Measurements from ENCODE around the gene EDDM3A. TPM values are rescaled to one million over a fixed set of nuclear protein-coding genes. Genes with fewer than 3 reads are reported as not detected.
A peak's percentile ranks its signal among the peaks of the same experiment; 100 is the strongest.

EDDM3A gene
- total RNA-seq, 2 experiments from 2014 or later, result not detected

DNA sequence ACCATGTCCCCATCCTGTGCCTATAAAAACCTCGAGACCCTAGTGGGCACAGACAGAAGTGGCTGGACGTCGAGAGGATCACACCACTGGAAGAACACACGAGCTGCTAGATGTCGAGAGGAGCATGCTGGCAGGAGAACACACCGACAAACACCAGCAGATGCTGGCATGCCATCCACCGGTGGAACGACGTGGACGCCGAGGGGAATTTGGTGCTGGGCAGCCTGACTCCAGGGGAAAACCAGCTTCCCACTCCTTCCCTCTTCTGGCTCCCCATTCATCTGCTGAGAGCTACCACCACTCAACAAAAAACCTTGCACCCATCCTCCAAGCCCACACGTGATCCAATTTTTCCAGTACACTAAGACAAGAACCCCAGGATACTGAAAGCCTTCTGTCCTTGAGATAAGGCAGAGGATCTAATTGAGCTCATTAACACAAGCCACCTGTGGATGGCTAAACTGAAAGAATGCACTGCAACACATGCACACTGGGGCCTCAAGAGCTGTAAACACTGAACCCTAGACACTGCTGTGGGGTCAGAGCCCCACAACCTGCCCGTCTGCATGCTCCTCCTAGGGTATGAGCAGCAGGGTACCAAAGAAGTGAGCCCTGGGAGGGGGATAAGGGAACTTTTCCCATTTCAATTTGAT lies 44.9 kb downstream of the EDDM3A start:
- intact Hi-C loops (cut with DNase I, micrococcal nuclease), result no loop called here
- CTCF ChIA-PET, result interaction anchor here (0.5 to 0.8 kb wide), 2 partner anchors 141 to 208 kb away, joined by 4 read pairs; partner anchors contain the start of gene SLC39A2
- POLR2A ChIA-PET, result no interaction called here
- Mint-ChIP-seq H3K27ac (no peak overlapping the region), H3K36me3 (ENCODE audit: low read depth) (no peaks in the 10 kb centered on the region), H3K9me3 (ENCODE audit: low read depth) (no peaks in the 10 kb centered on the region), H3K4me3 (no peak overlapping the region), H3K27me3 (no peaks in the 10 kb centered on the region), H3K4me1 (no peaks in the 10 kb centered on the region)
- ATAC-seq, result no peak
- no peak for DNase-seq

DNA sequence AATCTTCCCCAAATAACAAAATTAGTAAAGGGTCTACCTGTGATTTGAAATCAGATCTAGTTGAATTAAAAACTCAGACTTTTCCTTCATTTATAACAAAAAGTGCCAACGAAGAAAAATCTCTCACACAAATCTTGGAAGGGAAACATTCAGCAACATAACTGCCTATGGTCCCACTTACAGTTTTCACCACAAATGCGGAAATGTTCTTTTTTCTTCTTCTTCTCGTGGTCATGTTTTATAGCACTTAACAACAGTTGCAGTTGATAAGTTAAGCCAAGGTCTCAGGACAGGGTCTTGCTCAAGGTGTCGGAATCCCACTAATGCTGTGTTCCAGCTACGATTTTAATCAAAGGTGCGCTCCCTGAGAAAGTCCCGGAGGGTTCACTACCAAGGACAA lies 45.5 kb downstream of the EDDM3A start:
- Mint-ChIP-seq H3K9me3 (ENCODE audit: low read depth) (no peaks in the 10 kb centered on the region), H3K27me3 (no peaks in the 10 kb centered on the region), H3K27ac (no peak overlapping the region), H3K36me3 (ENCODE audit: low read depth) (no peaks in the 10 kb centered on the region), H3K4me1 (no peaks in the 10 kb centered on the region), H3K4me3 (no peak overlapping the region)
- POLR2A ChIA-PET, result no interaction called here
- intact Hi-C loops (cut with DNase I, micrococcal nuclease), result no loop called here
- no peak for DNase-seq
- CTCF ChIA-PET, result no interaction called here
- ATAC-seq, result no peak

DNA sequence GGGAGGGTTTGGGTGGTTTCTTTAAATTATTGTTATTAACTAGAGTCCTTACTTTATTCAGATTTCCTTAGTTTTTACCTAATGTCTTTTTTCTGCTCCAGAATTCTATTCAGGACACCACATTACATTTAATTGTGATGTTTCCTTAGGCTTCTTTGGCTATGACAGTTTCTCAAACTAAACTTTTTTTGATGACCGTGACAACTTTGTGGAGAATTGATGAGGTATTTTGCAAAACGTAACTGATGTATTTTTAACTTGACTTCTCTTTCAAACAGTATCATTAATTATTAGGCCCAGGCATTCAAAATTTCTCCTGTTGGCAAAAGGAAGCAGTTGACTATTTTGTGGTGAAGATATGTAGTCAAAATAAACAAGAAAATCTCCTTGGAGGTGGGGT lies 45.9 kb downstream of the EDDM3A start:
- ATAC-seq, result no peak
- CTCF ChIA-PET, result no interaction called here
- no peak overlapping the region for H3K4me3 Mint-ChIP-seq
- no peaks in the 10 kb centered on the region for H3K27me3 Mint-ChIP-seq
- no peaks in the 10 kb centered on the region for H3K36me3 Mint-ChIP-seq (ENCODE audit: low read depth)
- intact Hi-C loops (cut with DNase I, micrococcal nuclease), result no loop called here
- H3K27ac Mint-ChIP-seq, result no peak overlapping the region
- POLR2A ChIA-PET, result no interaction called here
- H3K4me1 Mint-ChIP-seq, result no peaks in the 10 kb centered on the region
- DNase-seq, result no peak
- H3K9me3 Mint-ChIP-seq (ENCODE audit: low read depth), result no peaks in the 10 kb centered on the region

DNA sequence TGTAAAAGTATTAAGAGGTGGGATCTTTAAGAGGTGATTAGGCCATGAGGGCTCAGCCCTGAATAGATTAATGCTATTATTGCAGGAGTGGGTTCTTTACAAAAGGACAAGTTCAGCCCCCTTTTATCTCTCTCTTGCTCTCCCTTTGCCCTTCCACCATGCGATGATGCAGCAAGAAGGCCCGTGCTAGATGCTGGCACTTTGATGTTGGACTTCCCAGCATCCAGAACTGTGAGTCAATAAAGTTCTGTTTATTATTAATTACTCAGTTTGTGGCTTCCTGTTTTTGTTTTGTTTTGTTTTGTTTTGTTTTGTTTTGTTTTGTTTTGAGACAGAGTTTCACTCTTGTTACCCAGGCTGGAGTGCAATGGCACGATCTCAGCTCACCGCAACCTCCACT lies 46.9 kb downstream of the EDDM3A start:
- ChIA-PET POLR2A (interaction anchor here (0.6 kb wide), 1 partner anchor 88 kb away, joined by 3 read pairs; no protein-coding TSS in a partner anchor), CTCF (no interaction called here)
- H3K27me3 Mint-ChIP-seq, result no peaks in the 10 kb centered on the region
- DNase-seq (no peak), ATAC-seq (no peak)
- no peaks in the 10 kb centered on the region for H3K4me1 Mint-ChIP-seq
- no peak overlapping the region for H3K4me3 Mint-ChIP-seq
- H3K36me3 Mint-ChIP-seq (ENCODE audit: low read depth), result no peaks in the 10 kb centered on the region
- intact Hi-C loops (cut with DNase I, micrococcal nuclease), result no loop called here
- H3K27ac Mint-ChIP-seq, result no peak overlapping the region
- no peaks in the 10 kb centered on the region for H3K9me3 Mint-ChIP-seq (ENCODE audit: low read depth)

DNA sequence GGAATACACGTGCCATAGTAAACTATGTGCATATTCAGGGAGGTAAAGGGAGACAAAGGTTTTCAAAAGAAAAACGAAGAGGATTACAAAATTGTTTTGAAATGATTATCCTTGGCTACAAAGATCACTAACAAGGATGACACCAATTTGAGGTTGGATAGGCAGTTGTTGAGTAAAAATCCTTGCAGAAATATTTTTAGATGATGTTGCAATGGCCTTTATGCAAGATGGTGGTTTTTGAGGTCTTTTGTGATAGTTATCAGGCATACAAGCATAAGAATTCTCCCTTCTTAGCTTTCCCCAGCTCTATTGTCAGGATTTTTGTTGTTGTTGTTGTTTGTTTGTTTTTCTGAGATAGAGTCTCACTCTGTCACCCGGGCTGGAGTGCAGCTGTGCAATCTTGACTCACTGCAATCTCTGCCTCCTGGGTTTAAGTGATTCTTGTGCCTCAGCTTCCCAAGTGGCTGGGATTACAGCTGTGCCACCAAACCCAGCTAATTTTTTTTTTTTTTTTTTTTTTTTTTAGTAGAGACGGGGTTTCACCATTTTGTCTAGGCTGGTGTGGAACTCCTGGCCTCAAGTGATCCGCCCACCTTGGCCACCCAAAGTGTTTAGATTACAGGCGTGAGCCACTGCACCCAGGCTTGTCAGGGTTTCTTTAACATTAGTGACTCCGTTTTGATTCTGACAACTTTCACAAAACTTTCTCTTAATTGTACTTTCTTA lies 49.1 kb downstream of the EDDM3A start:
- Mint-ChIP-seq H3K4me1 (peaks cover 5% of the 10 kb centered on the region), H3K27me3 (no peaks in the 10 kb centered on the region), H3K27ac (no peak overlapping the region), H3K4me3 (no peak overlapping the region), H3K36me3 (ENCODE audit: low read depth) (no peaks in the 10 kb centered on the region), H3K9me3 (ENCODE audit: low read depth) (no peaks in the 10 kb centered on the region)
- ChIA-PET CTCF (interaction anchor here (0.6 to 1.8 kb wide), 2 partner anchors 37 to 80 kb away, joined by 3 to 4 read pairs; no protein-coding TSS in a partner anchor), POLR2A (no interaction called here)
- intact Hi-C loops (cut with DNase I, micrococcal nuclease), result no loop called here
- ATAC-seq (no peak), DNase-seq (no peak)

DNA sequence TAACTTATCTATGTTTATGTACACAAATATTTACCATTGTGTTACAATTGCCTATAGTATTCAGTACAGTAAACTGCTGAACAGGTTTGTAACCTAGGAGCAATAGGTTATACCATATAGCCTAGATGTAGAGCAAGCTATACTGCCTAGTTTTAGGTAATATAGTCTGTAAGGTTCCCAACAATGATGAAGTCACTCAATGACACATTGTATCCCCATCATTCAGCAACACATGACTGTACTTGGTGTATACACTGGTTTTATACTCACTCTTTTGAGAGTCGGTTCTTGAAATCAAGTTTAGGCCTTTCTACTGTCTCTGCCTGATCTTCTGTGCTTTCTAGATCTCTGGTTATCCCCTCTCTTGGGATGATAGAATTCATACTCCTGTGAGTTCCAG lies 51.5 kb downstream of the EDDM3A start:
- ATAC-seq (peak; percentile 61), DNase-seq (no peak)
- CTCF ChIA-PET, result interaction anchor here (1.3 kb wide), 1 partner anchor 174 kb away, joined by 4 read pairs; no protein-coding TSS in a partner anchor
- Mint-ChIP-seq H3K27ac (no peak overlapping the region), H3K27me3 (no peaks in the 10 kb centered on the region), H3K4me3 (no peak overlapping the region), H3K36me3 (ENCODE audit: low read depth) (no peaks in the 10 kb centered on the region), H3K4me1 (peaks cover 5% of the 10 kb centered on the region), H3K9me3 (ENCODE audit: low read depth) (no peaks in the 10 kb centered on the region)
- POLR2A ChIA-PET, result no interaction called here
- intact Hi-C loops (cut with DNase I, micrococcal nuclease), result no loop called here

Other genes with a start within 250 kb of the EDDM3A start
- gene RNASE10, start 240.3 kb upstream of the EDDM3A start, total RNA-seq, result under 1 TPM; 0.16 to 0.56 TPM
- gene RNASE9, start 184.8 kb upstream of the EDDM3A start, total RNA-seq, result not detected
- not detected for gene RNASE11, start 157.9 kb upstream of the EDDM3A start, total RNA-seq
- not detected for gene RNASE12, start 154.5 kb upstream of the EDDM3A start, total RNA-seq
- not detected for gene OR6S1, start 104.2 kb upstream of the EDDM3A start, total RNA-seq
- gene RNASE4, start 61.3 kb upstream of the EDDM3A start, total RNA-seq, result under 1 TPM; 0.37 to 0.50 TPM
- 1 to 10 TPM in 1 of 2 experiments, under 1 TPM in 1; 0.83 to 1.8 TPM for gene ANG, start 57.1 kb upstream of the EDDM3A start, total RNA-seq
- gene EDDM3B, start 22.5 kb downstream of the EDDM3A start, total RNA-seq, result not detected
- under 1 TPM; 0.46 to 0.62 TPM for gene RNASE6, start 35.4 kb downstream of the EDDM3A start, total RNA-seq
- not detected for gene RNASE1, start 57.0 kb downstream of the EDDM3A start, total RNA-seq
- not detected for gene RNASE3, start 145.5 kb downstream of the EDDM3A start, total RNA-seq
- gene RNASE2, start 209.6 kb downstream of the EDDM3A start, total RNA-seq, result not detected
- gene METTL17, start 244.1 kb downstream of the EDDM3A start, total RNA-seq, result 10 to 100 TPM; 89.3 to 90.0 TPM